ENCODE measurements around the gene FARP1. TPM values are rescaled to one million over a fixed set of nuclear protein-coding genes. Genes with fewer than 3 reads are reported as not detected.

The FARP1 gene
- total and polyA plus RNA-seq, 2 of the 8 experiments (the other 6 are each of a cell fraction or from before 2014, with no cell fraction given): 24.7 to 104 TPM

DNA sequence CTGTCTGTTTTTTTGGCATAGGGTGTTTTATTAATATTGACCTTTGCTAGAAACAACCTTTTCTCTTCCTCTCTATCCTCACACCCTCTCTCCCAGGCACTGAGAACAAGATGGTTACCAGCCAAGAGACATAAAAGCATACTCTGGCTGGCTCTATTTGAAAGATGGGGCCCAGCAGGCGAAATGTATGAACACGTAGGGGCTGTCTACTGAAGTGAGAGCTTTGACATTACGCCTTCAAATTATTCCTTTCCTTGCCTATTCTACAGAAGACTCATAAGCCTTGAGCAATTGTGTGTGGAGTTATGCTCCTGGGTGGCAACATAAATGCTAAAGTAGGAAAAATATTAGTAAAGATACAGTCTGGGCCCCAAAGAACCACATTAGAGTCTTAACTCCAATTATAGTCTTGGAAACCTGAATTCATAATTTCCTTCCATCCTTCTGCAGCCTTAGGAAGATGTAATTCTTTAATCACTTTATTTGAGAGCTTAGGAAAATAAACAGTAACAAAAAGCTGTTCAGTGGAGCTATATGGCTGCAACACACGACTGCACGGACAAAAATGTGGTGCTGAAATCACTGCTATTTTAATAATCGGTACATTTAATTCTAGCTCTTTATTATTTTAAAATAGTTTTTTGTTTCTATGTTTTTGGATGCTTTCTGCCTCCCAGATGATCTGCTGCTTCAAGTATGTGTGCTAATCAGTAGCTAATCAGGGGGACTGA lies 156.5 kb downstream of the FARP1 start (continued):
- TF ChIP-seq CTCF (IDR thresholded peaks at IDR 0.05; ENCODE audit: control extremely low read depth in 1 of 3, insufficient read depth in 1 of 3, low read depth in 1 of 3, low read length in 3 of 3): no peak
- no peak for TF ChIP-seq NRF1 (IDR thresholded peaks at IDR 0.05; ENCODE audit: low read depth, low read length)
- no peak for TF ChIP-seq SP2 (IDR thresholded peaks at IDR 0.05; ENCODE audit: low read length)
- TF ChIP-seq RAD21 (IDR thresholded peaks at IDR 0.05 in 1 of 2, conservative IDR thresholded peaks at IDR 0.05 in 1 of 2; ENCODE audit: low read depth in 2 of 2, low read length in 2 of 2): no peak
- TF ChIP-seq CEBPB (IDR thresholded peaks at IDR 0.05; ENCODE audit: low read depth, low read length): no peak
- TF ChIP-seq RFX5 (IDR thresholded peaks at IDR 0.05; ENCODE audit: borderline replicate concordance, low read depth, low read length): no peak
- TF ChIP-seq BACH1 (IDR thresholded peaks at IDR 0.05; ENCODE audit: low read length): no peak
- no peak for TF ChIP-seq CBX8 (IDR thresholded peaks at IDR 0.05; ENCODE audit: borderline replicate concordance, low read depth, low read length)

Data from H1 (cell line).